Measurements from ENCODE around the gene NEDD4L. TPM values are rescaled to one million over a fixed set of nuclear protein-coding genes. Genes with fewer than 3 reads are reported as not detected.

Gene NEDD4L
- total and polyA plus RNA-seq, 10 of the 15 experiments (the other 5 are each of a cell fraction or from before 2014, with no cell fraction given), result 7.4 to 24.0 (median 17.7) TPM

GRCh38 chr18:58230438-58231179 lies 186.6 kb downstream of the NEDD4L start (continued):
- TF ChIP-seq PRDM15 (CRISPR knock-in tag; IDR thresholded peaks at IDR 0.05), result no peak
- TF ChIP-seq PAX5 (IDR thresholded peaks at IDR 0.05; ENCODE audit: borderline replicate concordance, low read depth, low read length), result no peak
- TF ChIP-seq RELB (IDR thresholded peaks at IDR 0.05; ENCODE audit: low read depth), result peak; percentile 53
- peak; percentile 66 to 82 for TF ChIP-seq IKZF2 (IDR thresholded peaks at IDR 0.05)
- TF ChIP-seq USF1 (IDR thresholded peaks at IDR 0.05; ENCODE audit: borderline replicate concordance, extremely low read length, insufficient read depth, low read depth, low read length), result no peak
- no peak for TF ChIP-seq CTCF (IDR thresholded peaks at IDR 0.05 in 2 of 3, conservative IDR thresholded peaks at IDR 0.05 in 1 of 3; ENCODE audit: control insufficient read depth in 2 of 3, extremely low read depth in 1 of 3, insufficient read depth in 1 of 3, low read depth in 3 of 3, low read length in 3 of 3)
- TF ChIP-seq LARP7 (IDR thresholded peaks at IDR 0.05), result no peak
- no peak for TF ChIP-seq SMAD5 (IDR thresholded peaks at IDR 0.05; ENCODE audit: low read depth)
- no peak for TF ChIP-seq PAX8 (IDR thresholded peaks at IDR 0.05)
- no peak for TF ChIP-seq ZZZ3 (IDR thresholded peaks at IDR 0.05; ENCODE audit: control insufficient read depth, insufficient read length, low read depth)
- TF ChIP-seq ATF3 (IDR thresholded peaks at IDR 0.05; ENCODE audit: borderline replicate concordance, extremely low read depth, low read depth, low read length), result no peak
- no peak for TF ChIP-seq CBFB (IDR thresholded peaks at IDR 0.05; ENCODE audit: low read depth)
- TF ChIP-seq FOS (IDR thresholded peaks at IDR 0.05; ENCODE audit: borderline replicate concordance, extremely low read depth, insufficient read length), result no peak
- TF ChIP-seq ZNF217 (IDR thresholded peaks at IDR 0.05), result no peak
- TF ChIP-seq SRF (IDR thresholded peaks at IDR 0.05; ENCODE audit: low read depth in 2 of 2, low read length in 2 of 2), result no peak
- no peak for TF ChIP-seq CEBPZ (IDR thresholded peaks at IDR 0.05; ENCODE audit: low read depth, low read length)
